HG02588 (cell line): ENCODE results near the gene SLC34A1.

Experiments used
- ATAC-seq: cut with Tn5 transposase; IDR thresholded peaks from one replicate; pipeline ENCODE4 v1.9.1; 2021; ENCODE audit warnings: mild to moderate bottlenecking, moderate library complexity; ENCODE audit not compliant: unreplicated experiment

Gene SLC34A1

DNA sequence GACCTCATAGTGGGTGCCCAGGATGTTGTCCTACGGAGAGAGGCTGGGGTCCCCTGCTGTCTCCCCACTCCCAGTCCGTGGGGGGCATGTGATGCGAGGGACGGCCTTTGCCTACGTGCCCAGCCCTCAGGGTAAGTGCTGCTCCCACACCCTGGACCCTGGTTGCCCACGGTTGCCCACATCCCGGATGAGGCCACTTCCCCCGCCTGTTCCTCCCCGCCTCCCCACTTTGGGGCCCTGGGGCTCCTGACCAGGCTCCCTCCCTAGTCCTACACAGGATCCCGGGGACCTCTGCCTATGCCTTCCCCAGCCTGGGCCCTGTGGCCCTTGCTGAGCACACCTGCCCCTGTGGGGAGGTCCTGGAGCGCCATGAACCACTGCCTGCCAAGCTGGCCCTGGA, 1.5 kb downstream of the SLC34A1 start:
- ATAC-seq, result no peak

DNA sequence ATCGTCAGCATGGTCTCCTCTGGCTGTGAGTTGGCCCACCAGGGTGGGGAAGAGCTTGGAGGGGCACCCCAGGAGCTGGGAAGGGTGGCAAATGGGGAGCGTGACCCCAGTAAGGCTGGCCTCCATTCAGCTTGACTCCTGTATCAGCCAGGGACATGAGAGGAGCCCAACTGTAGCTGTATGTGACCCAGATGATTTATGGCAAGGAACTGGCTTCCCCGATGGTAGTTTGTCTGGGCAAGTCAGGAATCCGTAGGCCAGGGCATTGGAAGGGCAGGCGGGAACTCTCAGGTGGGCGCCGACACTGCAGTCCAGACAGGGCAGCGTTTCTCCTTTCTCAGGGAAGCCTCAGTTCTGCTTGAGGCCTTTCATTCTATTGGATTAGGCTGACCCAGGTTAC, 2.3 kb downstream of the SLC34A1 start:
- no peak for ATAC-seq

DNA sequence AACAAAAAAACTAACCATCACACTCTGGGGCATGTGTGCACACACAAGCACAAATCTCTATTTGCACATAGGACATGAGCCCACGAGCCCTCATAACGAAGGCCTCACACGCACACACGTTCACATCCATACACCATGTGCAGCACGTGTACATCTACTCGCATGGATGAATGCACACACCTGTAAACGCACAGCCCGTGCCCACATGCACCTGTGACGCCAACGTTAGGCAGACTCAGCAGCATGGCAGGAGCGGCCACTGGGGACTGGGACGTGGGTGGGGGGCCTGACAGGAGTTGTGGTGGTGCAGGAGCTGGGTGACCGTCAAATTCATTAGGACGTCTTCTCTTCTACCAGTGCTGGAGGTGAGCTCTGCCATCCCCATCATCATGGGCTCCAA, 3.2 kb downstream of the SLC34A1 start:
- no peak for ATAC-seq

DNA sequence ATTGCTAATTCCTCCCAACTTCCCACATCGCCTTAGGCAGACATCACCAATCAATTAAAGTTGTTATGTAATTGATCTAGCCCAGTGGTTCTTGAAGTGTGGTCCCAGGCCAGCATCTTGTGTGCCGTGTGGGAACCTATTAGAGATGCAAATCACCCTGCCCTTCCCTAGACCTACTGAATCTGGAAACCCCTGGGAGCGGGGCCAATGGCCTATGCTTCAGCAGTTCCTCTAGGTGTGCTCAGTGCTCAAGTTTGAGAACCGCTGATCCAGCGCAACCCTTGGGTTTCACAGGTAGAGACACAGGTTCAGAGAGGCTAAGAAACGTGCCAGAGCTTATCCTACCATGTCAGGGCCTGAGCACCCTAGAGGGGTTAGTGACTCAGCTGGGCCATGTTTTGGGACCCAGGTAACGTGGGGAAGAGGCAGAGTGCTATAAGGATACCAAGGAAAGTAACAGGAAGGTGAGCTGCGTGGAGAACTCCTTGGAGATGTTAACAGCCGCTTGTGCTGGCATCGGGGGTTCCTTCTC, 4.4 kb downstream of the SLC34A1 start:
- ATAC-seq, result no peak

DNA sequence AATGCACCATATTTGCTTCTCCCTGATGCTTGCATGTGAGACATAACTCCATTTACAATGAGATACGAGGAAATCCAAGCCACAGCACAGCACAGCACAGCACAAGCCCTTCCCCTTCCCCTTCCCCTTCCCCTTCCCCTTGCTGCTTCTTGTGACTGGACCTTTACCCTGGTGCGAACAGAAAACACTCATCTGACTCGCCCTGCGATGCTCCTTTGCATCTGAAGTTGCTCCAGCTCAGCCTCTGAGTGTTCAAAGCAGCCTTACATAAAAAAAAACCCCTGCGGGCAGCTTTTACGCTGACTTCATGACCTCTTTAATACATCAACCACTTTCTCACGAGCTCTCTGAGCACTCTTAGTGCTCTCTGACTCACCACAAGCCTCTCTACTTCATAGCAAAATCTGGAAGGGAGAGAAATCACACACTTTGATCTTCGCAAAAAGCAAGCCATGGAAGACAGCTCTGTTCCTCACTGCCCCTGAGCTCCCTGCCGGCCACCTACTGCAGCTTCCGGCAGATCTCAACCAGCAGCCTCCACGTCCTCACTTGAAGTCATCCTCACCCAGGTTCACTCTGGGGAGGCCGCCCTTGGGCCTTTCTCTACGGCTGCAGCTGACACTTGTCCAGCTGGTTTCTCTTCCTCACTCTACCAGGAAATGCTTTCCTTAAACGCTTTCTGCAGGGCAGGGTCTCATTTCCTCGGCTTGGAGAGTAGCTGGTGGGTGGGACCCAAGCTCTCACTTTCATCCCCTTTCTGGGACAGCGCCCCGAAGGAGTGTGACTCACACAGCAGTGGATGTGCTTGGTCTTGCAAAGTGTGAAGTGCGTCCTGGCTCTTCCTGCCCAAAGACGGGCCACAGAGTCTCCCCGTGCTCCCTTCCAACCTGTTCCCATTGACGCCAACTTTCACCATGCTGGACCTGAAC, 5.3 kb downstream of the SLC34A1 start:
- ATAC-seq, result peak; percentile 43

DNA sequence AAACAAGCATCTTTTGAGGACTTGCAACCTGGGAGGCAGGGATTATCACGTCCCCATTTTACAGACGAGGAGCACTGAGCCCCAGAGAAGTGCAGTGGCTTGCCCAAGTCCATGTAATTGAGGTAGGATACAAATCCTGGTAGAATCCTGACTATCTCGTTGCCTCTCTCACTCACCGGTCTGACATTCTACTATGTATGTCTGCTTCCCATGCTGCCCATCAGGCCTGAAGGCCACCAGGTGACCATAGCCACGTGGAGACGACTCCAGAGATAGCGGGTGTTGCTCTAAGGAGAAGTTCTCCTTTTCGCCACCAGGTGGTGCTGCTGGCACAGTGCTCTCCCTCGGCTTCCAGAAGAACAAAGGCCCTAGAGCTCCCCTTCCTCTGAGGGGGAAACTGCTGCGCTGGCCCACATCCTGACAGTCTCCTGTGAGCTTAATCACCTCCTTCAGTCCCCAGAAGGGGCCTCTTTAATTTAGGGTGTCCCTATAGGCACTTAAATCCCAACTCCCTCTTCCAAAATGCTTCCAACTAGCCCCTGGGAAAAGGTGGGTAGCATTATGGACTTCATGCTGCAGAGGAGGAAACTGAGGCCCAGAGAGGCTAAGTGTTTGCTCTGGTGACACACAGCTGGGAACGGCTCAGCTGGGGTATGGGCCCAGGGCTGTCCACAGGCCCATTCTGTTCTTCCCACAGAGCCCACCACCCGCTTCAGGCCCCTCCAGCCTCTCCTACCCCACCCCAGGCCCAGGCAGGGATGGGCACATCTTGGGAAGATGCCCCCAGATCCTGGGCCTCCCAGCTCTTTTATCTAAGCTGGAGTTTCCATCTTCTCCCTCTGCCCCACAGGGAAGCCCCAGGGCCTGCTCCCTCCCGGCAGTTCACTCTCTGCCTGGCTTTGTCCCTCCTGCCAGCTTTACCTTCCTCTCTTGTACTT, 6.4 kb downstream of the SLC34A1 start:
- ATAC-seq, result peak; percentile 59

DNA sequence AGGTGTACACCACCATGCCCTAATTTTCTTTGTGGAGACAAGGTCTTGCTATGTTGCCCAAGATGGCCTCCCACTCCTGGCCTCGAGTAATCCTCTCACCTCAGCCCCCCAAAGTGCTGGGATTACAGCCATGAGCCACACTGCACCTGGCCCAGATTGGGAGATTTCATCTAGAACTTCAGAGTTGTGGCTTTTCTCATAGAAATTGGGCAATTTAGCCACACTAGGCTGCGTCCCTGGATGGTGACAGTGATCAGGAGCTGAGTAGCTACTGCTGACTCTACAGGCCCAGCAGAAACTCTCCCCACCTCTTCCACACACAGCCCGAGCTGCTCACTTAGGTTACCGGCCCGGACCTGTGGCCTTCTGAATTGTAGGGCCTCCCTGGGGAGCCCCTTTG, 8.5 kb downstream of the SLC34A1 start:
- no peak for ATAC-seq

DNA sequence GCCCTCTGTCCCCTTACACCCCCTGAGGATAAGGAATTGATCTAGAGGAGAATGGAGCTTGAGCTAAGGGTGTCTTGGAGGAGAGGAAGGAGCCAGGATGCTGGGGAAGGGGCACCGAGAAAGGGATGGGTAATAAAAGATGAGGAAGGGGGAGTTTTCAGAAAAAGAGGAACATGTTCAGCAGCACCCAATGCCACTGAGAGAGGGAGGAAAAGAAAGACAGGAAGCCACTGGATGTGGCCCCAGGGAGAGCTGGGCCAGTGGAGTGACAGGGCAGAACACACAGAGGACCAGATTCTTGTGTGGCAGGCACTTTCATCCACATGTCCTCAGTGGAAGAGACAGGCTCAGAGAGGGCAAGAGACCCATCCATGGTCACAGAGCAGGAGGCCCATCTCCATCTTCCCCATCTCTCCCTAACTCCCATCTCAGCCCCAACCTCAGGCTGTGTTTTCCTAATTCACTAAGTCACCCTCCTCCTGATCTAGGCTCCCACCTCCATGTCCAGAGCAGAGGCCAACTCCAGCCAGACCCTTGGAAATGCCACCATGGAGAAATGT, 9.1 kb downstream of the SLC34A1 start:
- no peak for ATAC-seq

DNA sequence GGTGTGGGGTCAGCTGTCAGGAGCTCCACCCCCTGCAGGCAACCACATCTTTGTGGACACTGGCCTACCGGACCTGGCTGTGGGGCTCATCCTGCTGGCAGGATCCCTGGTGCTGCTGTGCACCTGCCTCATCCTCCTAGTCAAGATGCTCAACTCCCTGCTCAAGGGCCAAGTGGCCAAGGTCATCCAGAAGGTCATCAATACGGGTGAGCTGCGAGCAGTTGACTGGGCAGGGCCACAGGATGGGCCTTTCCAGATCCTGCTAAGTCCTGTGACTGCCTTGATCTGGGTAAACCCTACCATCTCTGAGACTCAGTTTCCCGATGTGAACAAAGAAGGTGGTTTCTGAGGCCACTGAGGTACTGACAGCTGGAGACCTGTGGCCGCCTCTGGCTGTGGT, 9.8 kb downstream of the SLC34A1 start:
- no peak for ATAC-seq

DNA sequence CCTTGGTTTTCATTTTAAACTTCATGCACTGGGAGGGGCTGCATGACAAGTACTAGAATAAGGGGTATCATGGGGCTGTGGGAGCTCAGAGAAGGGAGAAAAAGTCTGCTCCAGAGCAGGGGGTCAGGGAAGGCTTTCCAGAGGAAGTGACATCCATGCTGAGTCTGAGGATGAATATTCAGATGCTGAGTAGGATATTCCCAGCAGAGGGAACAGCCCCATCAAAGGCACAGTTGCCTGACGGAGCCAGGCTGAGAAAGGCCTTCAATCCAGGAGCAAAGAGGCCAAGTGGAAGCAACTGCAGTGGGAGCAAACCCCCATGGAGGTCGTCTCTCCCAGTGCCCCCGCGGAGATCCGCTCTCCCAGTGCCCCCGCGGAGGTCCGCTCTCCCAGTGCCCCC, 11.8 kb downstream of the SLC34A1 start:
- no peak for ATAC-seq

DNA sequence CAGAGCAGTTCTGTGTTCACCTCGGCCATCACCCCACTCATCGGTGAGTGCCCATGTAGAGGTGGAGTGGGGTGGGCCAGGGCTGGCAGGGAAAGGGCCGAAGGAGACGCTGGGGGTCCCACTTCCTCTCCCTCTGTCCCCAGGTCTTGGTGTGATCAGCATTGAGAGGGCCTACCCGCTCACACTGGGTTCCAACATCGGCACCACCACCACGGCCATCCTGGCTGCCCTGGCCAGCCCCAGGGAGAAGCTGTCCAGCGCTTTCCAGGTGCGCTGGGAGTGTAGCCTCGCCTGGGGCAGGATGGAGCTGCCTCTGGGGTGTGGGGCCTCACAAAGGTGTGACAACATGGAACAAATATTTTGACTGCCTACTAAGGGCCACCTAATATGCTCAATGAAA, 12.6 kb downstream of the SLC34A1 start:
- no peak for ATAC-seq

DNA sequence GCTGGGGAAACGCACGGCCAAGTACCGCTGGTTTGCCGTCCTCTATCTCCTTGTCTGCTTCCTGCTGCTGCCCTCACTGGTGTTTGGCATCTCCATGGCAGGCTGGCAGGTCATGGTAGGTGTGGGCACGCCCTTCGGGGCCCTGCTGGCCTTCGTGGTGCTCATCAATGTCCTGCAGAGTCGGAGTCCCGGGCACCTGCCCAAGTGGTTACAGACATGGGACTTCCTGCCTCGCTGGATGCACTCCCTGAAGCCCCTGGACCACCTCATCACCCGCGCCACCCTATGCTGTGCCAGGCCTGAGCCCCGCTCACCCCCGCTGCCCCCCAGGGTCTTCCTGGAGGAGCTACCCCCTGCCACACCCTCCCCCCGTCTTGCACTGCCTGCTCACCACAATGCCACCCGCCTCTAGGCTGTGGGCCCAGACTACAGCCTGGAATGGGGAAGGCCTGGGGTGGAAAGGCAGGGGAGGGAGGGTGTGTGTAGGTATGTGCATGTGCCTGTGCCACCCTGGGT, 13.7 kb downstream of the SLC34A1 start:
- ATAC-seq, result no peak

DNA sequence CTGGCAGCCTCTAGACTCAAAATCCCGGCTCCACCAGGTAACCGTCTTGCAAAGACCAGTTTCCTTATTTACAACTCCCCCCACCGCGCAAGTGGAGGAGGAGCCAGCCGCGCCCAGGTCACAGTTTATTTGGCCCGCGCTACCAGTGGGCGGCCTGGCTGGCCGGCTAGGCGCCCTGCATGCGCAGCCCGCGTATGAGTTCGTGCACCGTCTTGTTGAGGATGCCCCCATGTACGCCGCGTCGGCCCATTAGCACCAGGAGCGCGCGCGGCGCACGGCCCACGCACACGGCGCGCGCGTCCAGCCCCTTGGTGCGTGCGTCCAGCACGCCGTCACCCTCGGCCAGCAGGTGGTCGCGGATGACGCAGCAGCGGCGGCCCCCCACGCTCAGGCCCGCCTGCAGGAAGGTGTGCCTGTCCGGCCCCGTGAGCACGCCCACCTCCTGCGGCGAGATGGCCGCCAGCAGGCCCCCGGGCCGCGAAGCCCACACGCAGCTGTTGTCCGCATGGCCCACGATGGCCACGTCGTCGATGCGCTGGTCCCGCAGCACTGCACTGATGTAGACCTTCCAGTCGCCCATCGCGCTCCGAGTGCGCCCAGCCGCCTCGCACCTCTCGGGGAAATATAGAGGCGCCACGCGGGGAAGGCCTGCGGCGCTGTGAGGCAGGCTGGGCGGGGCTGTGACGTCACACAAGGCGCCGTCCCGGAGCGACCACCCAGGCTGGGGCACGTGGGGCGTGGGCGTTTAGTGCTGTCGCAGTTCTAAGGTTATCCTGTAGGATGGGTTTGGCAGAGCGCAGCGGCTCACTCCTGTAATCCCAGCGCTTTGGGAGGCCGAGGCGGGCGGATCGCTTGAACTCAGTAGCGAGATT, 16.0 kb downstream of the SLC34A1 start, which contains the start of gene PFN3:
Gene PFN3, minus strand, starts transcription at position 665 of the 872 bp plus-strand sequence. Its CDS starts 85 bp downstream, at position 580.
- ATAC-seq, result no peak

DNA sequence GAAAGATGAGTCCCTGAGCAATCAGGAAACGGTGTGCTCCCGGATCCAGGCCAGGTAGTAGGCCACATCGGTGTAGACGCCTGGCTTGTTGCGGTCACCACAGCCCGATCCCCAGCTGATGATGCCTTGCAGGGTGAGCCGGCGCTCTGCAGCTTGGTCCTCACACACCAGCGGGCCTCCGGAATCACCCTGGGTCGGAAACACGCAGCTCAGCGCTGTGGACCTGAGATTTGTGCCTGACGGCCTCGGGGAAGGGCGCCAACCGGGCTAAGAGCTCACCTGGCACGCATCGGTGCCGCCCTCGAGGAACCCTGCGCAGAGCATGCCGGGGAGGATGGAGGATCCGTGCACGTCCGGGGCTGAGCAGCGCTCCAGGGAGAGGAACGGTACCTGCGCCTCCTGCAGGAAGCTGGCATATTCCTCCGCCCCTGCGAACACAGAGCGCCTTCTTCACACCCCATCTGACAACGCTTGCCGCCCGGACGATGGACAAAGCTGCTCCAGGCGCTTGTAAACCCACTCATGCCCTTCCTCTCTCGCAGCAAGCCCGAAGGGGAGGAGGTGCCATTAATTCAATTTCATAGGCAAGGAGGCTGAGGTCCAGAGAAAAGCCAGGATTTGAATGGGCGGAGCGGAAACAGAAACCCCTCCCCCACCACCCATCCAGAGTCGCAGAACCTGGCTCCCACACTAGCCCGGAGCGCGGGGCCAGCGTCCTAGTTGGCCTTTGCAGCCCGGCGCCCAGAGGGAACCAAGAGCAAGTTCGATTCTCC, 18.2 kb downstream of the SLC34A1 start:
- ATAC-seq, result no peak

DNA sequence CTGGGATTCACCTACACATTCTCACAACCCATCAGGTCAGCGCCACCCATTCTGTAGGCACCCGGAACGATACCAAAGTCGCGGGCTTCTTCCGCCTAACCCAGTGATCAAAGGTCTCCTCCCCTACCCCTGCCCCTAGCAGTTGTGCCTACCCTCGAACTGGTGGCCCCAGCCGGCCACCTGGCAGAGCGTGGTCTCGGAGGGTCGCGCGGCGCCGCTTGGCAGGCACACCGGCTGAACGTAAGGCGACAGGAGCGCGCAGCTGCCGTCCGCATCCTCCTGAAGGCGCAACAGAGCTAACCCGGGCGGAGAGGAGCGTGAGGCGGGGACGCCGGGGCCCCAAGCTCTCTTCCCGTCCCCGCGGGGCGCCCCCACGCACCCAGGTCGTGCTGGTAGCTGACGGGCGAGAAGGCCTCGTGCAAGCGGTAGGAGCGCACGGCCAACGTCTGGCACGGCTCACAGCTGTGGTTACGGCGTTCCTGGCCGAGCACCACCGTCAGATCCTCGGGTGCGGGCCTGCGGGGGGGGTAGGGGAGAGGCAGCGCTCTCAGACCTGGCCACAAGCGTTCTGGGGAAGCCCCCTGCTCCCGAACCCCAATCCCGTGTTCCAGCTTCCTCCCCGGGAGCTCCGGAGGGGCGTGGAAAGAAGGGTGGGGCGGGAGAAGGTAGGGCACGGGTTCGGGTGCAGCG, 19.0 kb downstream of the SLC34A1 start:
- peak; percentile 16 for ATAC-seq

DNA sequence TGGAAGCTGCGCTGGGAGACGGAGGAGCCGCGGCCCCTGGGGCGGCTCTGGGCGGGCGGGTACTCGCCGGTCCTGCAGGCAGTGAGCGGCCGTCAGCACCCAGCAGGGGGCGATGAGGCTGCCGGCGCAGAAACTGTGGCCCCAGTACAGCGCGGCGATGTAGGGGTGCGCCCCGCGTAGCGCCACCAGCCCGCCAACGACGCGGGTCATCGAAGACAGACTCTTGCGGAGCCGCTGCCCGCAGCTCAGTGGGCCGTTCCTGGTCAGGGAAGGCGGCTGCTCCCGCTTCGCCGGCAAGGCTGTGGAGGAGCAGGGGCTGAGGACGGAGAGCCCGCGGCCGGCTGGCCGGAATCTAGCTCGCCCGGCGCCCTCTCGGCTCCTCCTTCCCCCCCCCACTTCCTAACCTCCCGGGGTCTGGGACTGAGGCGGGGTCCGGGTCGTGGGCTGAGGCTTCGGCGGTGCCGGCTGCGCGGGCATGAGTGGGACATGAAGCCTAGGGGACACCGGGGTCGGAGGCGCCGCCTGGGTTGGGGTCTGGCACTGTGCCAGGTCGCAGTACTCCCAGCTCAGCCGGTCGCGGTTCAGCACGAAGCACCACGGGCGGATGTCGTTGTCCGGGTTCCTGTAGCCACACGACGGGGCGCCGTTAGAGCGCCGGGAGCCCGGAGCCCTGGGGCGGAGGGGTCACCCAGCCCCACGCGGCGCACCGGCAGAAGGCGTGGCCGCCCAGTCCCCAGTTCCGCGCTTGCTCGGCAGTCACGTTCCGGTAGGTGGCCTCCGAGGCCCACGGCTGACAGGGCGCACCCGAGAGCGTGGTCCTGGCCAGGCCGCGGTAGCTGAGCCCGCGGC, 19.8 kb downstream of the SLC34A1 start:
- peak; percentile 71 for ATAC-seq

DNA sequence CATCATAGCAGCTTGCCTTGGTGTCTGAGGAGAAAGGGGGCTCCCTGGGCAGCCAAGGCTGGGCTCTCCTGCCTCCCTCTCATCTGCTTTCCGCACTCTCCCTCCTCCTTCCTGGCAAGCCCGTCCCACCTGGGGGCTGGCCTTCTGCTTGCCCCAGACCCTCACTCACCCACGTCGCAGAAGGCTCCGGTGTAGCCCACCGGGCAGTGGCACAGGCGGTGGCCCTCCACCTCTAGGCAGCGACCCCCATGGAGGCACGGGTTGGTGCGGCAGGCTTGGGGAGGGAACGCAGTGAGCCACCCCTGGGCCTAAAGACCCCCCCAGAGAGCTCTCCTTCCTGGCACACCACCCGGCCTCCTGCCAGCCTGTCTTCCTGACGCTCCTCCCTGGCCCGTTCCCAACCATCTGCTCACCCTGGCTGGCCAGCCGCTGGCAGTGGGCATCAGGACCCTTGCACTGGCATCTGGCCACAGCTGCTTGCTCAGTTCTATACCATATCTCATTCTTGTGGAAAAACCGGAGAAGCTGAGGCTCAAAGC, 20.5 kb downstream of the SLC34A1 start:
- no peak for ATAC-seq
